ENCODE results near the gene REEP6. TPM values are rescaled to one million over a fixed set of nuclear protein-coding genes. Genes with fewer than 3 reads are reported as not detected.

Gene REEP6
- total and polyA plus RNA-seq, 2 donors (not counting 3 experiments of a cell fraction or from before 2014, with no cell fraction given): 1.3 to 1.5 TPM

DNA sequence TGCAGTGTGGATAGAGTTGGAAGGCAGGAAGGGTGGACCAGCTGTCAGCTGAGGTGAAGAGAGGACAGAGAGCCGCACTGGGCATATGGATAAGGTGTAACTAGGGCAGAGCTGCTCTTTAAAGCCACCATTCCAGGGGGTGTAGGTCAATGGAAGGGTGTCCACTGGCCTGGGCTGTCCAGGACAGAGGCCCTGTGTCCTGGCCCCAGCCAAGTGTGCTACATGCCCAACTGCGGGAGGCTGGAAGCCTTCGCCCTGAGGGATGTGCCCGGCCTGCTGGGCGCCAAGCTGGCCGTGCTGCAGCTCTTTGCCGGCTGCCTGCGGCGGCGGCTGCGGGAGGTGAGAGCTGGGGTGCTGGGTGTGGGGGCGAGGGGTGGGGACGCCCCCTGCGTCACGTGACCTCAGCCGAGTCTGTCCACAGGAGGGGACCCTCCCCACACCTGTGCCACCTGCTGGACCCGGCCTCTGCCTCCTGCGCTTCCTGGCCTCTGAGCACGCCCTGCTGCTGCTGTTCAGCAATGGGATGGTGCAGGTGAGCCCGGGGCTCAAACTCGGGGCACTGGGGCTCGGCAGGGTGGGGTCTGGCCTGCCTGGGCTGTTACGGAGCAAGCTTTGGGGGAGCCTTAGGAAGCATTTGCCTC lies 42.6 kb downstream of the REEP6 start:
- no peaks in the 10 kb centered on the region for H3K9me3 ChIP-seq (replicated peaks; ENCODE audit: control insufficient read depth, insufficient read depth, low read length)
- no peak overlapping the region for H3K9ac ChIP-seq (replicated peaks; ENCODE audit: extremely low read depth, insufficient read depth, low read length)
- ChIA-PET POLR2A (no interaction called here), CTCF (interaction anchor here (0.6 to 2.7 kb wide), 2 partner anchors 12 to 218 kb away, joined by 5 to 17 read pairs; no protein-coding TSS in a partner anchor)
- no peak for FAIRE-seq
- H3K4me2 ChIP-seq (ENCODE audit: insufficient read depth, low read length): no peak overlapping the region
- intact Hi-C loops (cut with micrococcal nuclease) (no loop called here), dilution Hi-C loops (cut with MboI; ENCODE audit: extremely low pct_ligation_motif_present, low sequenced_read_pairs) (no loop called here)
- H3K4me1 ChIP-seq (ENCODE audit: control insufficient read depth, extremely low read depth, insufficient read depth, low read length): no peaks in the 10 kb centered on the region
- no peaks in the 10 kb centered on the region for H3K36me3 ChIP-seq (ENCODE audit: control insufficient read depth in 2 of 2, extremely low read depth in 1 of 2, insufficient read depth in 2 of 2, low read length in 2 of 2)
- BruUV-seq (replicated peaks): no TSS peak
- no peak for DNase-seq (ENCODE audit: low read depth, low spot score)
- no peak overlapping the region for H3K27ac ChIP-seq (ENCODE audit: insufficient read depth, low read depth, low read length)
- H3K27me3 ChIP-seq (ENCODE audit: control insufficient read depth in 2 of 2, insufficient read depth in 2 of 2, low read length in 2 of 2): no peaks in the 10 kb centered on the region
- H3K4me3 ChIP-seq (replicated peaks in 1 of 3; ENCODE audit: insufficient read depth in 1 of 3, low read depth in 1 of 3, low read length in 3 of 3): no peak overlapping the region
- TF ChIP-seq, protein P1, sequence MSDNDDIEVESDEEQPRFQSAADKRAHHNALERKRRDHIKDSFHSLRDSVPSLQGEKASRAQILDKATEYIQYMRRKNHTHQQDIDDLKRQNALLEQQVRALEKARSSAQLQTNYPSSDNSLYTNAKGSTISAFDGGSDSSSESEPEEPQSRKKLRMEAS (IDR thresholded peaks at IDR 0.05; ENCODE audit: insufficient read depth, insufficient read length): no peak
- no peak for TF ChIP-seq POLR2A (IDR thresholded peaks at IDR 0.05; ENCODE audit: low read depth, low read length)
- no peak for TF ChIP-seq POLR2AphosphoS5 (IDR thresholded peaks at IDR 0.05; ENCODE audit: insufficient read depth, low read depth, low read length)
- TF ChIP-seq EZH2 (IDR thresholded peaks at IDR 0.05; ENCODE audit: borderline replicate concordance, low read depth, low read length, severe bottlenecking): no peak
- TF ChIP-seq, protein P2, sequence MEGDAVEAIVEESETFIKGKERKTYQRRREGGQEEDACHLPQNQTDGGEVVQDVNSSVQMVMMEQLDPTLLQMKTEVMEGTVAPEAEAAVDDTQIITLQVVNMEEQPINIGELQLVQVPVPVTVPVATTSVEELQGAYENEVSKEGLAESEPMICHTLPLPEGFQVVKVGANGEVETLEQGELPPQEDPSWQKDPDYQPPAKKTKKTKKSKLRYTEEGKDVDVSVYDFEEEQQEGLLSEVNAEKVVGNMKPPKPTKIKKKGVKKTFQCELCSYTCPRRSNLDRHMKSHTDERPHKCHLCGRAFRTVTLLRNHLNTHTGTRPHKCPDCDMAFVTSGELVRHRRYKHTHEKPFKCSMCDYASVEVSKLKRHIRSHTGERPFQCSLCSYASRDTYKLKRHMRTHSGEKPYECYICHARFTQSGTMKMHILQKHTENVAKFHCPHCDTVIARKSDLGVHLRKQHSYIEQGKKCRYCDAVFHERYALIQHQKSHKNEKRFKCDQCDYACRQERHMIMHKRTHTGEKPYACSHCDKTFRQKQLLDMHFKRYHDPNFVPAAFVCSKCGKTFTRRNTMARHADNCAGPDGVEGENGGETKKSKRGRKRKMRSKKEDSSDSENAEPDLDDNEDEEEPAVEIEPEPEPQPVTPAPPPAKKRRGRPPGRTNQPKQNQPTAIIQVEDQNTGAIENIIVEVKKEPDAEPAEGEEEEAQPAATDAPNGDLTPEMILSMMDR (IDR thresholded peaks at IDR 0.05; ENCODE audit: extremely low read depth in 1 of 2, insufficient read depth in 1 of 2, low read depth in 1 of 2, low read length in 2 of 2): no peak
- no peak for TF ChIP-seq FOS (IDR thresholded peaks at IDR 0.05; ENCODE audit: borderline replicate concordance, insufficient read depth, low read length)
- no peaks in the 10 kb centered on the region for H3K9me1 ChIP-seq (replicated peaks; ENCODE audit: control insufficient read depth, extremely low read depth, insufficient read depth, low read length)
- H4K20me1 ChIP-seq (replicated peaks; ENCODE audit: control insufficient read depth, extremely low read depth, insufficient read depth, low read length): no peaks in the 10 kb centered on the region
- H3K79me2 ChIP-seq (ENCODE audit: control insufficient read depth, insufficient read depth, low read length): no peaks in the 10 kb centered on the region
- no peak overlapping the region for H2AFZ ChIP-seq (ENCODE audit: low read depth, low read length)
